HTR-8/SVneo (cell line): ENCODE results near the gene PKNOX2.

Experiments used
- DNase-seq: peaks from one replicate; pipeline ENCODE4 v3.0.0; 2011; ENCODE audit warnings: low spot score, mixed read lengths; ENCODE audit not compliant: insufficient read length
- FAIRE-seq: peaks from 2 replicates; lab custom pipeline; 2011; peaks lifted over from hg19 to GRCh38; lab: Jason Lieb, UNC

PKNOX2 gene

DNA sequence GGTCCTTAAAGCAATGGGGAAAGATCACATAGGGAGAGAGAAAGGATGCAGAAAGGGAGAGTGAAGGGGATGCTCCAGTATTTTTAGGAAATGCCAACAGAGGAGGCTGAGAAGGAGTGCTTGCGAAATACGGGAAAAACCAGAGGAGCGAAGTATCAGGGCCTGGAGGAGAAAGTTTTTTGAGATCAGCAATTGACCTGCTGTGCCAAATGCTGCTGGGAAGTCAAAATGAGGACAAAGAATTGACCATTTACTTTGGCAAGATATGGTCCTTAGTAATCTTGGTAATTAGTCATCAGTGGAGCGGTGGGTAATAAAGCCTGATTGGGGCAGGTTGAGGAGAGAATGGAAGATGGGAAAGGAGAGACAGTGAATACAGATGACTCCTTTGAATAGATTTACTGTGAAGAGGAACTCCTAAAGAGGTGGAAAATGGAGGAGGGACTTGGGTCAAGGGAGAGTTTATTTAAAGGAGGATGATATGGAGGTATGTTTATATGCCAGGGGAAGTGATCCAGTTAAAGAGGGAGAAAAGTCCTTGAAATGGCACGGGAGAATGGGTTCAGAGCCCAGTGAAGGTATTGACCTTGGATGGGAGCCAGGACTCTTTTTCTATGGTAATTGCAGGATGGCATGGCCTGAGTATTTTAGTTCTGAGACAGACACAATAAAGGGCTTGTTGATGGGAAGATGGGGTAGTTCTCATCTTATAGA, 111.5 kb downstream of the PKNOX2 start:
- FAIRE-seq (no peak), DNase-seq (no peak)

- DNase-seq (no peak), FAIRE-seq (no peak)
Observed at GRCh38 chr11:125276619-125276976, 112.0 kb downstream of the PKNOX2 start.

- FAIRE-seq (no peak), DNase-seq (no peak)
Observed at GRCh38 chr11:125279676-125280418, 115.3 kb downstream of the PKNOX2 start.

DNA sequence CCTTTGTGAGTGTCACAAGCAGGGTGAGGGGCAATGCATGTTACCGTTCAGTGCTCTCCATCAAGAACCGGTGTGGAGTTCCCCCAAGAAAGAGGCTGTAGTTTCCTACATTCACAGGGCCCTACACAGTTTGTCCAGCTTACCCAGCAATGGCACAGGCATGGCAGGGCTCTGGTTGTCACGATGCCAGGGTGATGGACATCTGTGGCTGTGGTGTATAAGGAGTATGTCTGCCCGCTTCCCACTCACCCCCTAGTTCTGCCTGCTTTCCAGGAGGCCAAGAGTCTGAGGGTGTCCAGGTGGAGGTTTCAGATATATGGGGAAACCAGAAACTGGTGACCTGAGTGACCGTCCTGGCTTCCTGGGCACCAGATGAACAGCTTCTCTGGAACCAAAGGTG, 116.1 kb downstream of the PKNOX2 start:
- FAIRE-seq (no peak), DNase-seq (no peak)

GRCh38 chr11:125281831-125282595, 117.5 kb downstream of the PKNOX2 start:
- DNase-seq: no peak
- no peak for FAIRE-seq

DNA sequence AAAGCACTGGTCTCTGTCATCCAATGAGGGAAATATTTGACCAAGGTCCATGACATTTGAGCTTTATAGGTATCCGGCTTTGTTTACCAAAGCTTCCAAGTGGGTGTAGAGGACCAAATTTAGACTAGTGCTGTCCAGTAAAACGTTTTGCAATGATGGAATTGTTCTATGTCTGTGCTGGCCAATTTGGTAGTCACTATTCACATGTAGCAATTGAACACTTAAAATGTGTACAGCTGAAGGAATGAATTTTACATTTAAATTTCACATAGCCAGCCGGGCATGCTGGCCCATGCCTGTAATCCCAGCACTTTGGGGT, 118.0 kb downstream of the PKNOX2 start:
- FAIRE-seq (no peak), DNase-seq (no peak)

- DNase-seq (no peak), FAIRE-seq (no peak)
Observed at GRCh38 chr11:125284245-125284850, 119.8 kb downstream of the PKNOX2 start.

DNA sequence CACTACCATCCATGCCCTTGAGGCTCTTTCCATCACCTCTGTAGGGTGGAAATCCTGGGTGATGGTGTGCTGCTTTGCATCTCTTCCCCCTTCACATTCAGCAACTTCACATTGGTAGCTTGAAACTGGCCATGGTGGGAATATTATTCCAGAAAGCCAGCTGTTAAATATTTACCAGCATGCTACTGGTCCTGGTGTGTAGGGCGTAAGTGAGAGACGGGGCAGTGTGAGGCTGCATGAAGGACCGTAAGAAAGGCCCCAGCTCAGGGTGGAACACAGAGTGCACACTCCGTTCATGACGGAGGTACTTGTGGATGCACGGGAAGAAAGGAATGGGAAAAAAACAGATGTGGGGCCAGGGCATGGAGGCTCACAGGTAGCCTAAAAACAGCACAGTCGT, 121.3 kb downstream of the PKNOX2 start:
- no peak for DNase-seq
- no peak for FAIRE-seq

DNA sequence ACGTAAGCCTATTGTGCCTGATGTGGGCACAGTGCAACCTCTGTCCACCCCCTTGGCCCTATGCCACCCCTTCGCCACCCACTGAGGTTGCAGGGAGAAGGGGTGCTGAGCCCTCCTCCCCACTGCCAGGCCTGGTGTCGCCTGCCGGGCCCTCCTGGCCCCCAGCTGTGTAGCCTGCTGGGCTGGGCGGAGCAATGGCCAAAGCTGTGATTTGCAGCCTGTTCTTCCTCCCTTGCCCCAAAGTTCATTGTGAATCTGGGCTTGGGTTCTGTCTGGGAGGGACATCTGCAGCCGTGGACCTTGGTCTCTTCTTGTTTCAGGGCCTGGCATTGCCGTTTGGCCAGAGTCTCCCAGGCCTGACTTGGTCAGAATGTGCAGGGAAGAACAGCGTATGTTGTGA, 121.9 kb downstream of the PKNOX2 start:
- FAIRE-seq (no peak), DNase-seq (no peak)

DNA sequence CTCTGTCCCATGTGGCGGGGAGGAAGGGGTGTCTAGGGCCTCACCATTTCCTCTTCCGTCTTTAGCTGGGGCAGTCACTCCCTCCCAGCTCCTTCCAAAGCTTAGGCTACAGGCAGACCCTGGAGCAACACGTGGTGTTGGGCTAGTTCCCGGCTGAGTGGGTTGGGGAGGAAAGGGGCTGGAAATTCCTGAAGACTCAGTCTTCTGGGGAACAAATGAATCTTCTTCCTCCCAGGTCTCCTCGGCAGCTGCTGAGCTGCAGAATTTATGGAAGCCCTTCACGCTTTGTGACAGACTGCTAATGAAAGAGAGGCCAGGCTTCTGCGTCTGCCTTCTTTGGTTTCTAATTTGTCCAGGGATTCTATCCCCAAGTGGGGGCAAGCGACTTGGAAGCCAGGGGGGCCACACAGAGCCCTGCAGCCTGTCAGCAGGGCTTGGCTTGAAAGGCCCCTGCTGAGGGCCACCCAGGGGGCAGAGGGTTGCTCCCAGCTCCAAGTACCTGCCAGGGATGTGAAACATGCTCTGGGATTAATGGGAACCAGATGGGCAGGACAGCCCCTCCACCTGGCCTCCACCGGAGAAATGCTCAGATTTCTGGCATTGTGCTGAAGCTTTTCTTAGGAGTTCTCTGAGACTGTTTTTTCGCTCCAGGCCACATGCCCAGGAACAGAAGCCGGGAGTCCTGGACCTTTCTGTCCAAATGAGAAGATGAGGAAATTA, 123.1 kb downstream of the PKNOX2 start:
- DNase-seq (no peak), FAIRE-seq (no peak)

DNA sequence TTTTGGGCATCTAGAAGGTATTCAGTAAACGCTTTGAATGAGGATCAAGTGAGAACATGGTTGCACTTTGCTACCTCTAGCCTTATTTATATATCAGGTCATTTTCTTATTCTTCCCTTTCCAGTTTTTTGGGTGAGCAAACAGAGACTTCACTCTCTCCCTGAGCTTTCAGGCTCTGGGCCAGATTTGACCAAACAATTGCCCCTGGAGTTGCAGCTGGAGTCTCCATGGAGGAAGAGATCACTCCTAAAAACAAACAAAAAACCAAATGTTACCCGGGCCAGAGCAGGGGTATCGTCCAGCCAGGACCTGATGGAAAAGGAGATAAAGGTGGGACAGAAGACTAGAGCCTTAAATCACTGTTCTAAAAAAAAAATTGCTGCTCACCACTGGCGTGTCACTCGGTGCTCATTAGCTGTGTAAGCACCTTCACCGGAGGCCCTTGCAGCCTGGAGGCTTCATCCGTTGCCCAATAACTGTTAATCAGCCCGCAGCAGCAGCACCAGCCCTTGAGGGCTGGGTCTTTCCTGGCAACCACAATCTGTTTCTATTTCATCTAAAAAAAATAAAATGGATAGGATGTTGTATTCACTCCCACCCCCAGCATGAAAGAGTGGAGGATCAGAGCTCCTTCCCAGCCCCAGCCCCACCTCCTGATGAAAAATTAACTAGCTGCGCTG, 125.0 kb downstream of the PKNOX2 start:
- FAIRE-seq (no peak), DNase-seq (no peak)

- FAIRE-seq (no peak), DNase-seq (no peak)
Observed at GRCh38 chr11:125290263-125290662, 125.7 kb downstream of the PKNOX2 start.

DNA sequence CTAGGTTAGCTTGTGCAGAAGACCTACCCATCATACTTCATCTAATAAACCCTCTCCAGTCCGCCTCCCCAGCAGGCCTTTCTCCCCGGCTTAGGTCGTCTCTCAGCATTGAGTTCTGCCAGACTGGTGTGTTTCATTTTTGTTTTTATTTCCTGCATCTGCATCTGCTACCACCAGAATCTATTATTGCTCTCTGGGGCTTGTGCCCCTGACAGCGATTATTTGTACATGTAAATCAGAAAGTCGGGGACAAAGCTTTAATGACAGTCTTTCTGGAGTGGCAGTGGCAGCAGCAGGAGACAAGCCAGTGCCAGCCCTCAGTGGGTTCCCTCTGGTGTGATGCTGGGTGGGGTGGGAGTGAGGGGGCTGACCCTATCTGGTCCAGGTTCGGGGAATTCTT, 127.5 kb downstream of the PKNOX2 start:
- no peak for FAIRE-seq
- no peak for DNase-seq

DNA sequence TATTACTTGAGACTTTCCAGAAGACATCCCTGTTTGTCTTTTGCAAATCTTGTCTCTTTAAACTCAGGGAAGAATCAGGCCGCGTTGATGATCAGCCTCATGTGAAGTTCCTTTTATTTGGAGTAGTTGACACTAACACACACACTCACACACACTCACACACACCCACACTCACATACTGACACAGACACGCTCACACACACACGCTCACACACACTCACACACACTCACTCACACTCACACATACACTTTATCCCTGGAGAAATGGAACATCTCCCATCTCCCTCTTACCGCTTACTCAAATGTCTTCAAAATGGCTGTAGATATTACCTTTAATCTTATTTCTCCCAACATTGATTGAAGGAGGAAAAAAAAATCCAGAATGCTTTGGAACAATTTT, 129.0 kb downstream of the PKNOX2 start:
- FAIRE-seq: no peak
- no peak for DNase-seq

- DNase-seq: no peak
- no peak for FAIRE-seq
Observed at GRCh38 chr11:125295931-125296330, 131.4 kb downstream of the PKNOX2 start.

GRCh38 chr11:125297346-125297915, 132.9 kb downstream of the PKNOX2 start:
- DNase-seq (no peak), FAIRE-seq (no peak)

DNA sequence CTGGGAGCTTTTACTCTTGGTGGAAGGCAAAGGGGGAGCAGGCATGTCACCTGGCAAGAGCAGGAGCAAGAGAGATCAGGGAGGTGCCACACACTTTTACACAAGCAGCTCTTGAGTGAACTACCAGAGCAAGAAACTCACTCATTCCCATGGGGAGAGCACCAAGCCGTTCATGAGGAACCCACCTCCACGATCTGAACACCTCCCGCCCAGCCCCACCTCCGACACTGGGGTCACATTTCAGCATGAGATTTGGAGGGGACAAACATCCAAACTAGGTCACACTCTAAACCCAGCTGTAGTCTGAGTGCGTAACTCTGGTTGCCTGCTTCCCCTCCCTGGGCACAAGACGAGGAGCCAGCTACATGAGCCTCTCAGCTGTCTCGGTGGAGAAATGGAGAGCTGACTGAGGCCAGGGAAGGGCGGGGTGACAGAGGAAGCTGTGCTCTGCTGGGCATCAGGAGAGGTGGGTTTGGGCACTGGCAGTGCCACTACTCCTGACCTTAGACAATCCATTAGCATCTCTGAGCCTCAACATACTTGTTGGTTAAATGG, 134.6 kb downstream of the PKNOX2 start:
- FAIRE-seq (no peak), DNase-seq (no peak)

GRCh38 chr11:125299821-125300220, 135.3 kb downstream of the PKNOX2 start:
- FAIRE-seq: no peak
- no peak for DNase-seq

DNA sequence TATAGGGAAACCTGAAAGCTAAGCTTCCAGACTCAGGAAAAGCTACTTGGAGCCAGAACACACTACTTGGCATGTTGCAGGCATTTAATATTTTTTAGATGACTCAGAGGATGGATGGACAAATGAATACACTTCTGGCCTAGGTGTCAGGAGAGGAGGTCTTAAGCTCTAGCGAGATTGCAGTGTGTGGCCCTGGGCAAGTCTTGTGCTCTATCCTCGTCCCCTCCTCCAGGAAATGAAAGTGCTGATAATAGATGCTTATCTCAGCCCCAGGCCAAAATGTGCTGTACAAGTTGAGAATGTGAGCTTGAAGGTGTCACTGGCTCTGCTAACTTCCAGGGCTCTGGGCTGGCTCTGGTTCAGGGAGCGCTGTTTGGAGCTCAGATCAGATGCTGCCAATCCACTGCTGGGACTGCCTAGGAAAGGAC, 136.3 kb downstream of the PKNOX2 start:
- FAIRE-seq (no peak), DNase-seq (peak; percentile 49)
